ENCODE measurements around the gene RPLP2. TPM values are rescaled to one million over a fixed set of nuclear protein-coding genes. Genes with fewer than 3 reads are reported as not detected.

Gene RPLP2
- total RNA-seq, 1 donor from 2014 or later = 439 TPM

DNA sequence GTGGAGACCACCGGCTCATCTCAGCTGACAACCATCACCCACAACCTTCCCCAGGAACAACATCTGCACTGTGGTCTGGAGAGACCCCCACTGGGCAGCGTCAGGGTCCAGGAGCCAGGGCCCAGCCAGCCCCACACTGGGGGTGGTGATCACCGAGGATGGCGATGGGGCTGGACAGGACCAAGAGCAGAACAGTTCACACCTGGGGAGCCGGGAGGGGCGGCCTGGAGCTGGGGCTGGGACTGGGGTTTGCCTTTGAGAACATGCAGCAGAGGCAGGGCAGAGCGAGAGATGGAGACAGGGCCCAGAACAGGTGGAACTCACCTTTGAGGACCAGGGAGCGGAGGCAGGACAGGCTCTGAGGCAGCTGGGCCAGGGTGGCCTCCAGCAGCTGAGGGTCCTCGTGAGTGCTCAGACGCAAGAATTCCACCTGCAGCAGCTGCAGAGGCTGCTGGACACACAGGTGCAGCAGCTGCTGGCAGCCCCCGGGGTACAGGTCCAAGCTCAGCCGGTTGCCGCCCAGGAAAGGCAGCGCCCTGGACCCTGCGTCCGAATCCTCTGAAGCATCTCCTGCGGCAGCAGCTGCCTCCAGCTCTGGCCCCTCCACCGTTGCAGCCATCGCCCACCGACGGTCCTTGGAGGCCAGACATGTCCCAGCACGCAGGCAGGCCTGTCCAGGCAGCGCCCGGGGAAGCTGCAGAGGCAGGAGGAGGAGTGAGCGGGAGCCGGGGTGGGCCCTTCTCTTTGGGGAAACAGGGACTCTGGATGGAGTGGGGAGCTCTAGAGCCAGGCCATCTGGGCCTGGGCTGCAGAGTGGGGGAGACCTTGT is 5.8 kb upstream of the RPLP2 start:
- peak; percentile 59 for DNase-seq (ENCODE audit: low spot score)

DNA sequence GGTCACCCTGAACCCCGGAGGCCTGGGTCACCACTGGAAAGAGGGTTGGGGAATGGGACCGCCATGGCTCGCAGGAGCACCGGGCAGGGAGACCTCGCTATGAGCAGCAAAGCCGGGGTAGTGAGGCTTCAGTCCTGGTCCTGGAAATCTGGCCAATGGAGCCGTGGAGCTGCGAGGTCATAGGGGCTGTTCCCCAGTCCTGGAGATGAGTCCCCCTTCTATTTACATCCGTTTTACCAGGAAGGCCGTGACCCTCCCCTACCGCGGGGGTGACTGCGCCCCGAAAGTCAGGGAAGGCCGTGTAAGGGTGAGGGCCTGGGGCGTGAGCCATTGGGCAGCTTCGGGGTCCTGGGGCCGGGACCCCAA is 5.2 kb upstream of the RPLP2 start:
- no peak for DNase-seq (ENCODE audit: low spot score)

DNA sequence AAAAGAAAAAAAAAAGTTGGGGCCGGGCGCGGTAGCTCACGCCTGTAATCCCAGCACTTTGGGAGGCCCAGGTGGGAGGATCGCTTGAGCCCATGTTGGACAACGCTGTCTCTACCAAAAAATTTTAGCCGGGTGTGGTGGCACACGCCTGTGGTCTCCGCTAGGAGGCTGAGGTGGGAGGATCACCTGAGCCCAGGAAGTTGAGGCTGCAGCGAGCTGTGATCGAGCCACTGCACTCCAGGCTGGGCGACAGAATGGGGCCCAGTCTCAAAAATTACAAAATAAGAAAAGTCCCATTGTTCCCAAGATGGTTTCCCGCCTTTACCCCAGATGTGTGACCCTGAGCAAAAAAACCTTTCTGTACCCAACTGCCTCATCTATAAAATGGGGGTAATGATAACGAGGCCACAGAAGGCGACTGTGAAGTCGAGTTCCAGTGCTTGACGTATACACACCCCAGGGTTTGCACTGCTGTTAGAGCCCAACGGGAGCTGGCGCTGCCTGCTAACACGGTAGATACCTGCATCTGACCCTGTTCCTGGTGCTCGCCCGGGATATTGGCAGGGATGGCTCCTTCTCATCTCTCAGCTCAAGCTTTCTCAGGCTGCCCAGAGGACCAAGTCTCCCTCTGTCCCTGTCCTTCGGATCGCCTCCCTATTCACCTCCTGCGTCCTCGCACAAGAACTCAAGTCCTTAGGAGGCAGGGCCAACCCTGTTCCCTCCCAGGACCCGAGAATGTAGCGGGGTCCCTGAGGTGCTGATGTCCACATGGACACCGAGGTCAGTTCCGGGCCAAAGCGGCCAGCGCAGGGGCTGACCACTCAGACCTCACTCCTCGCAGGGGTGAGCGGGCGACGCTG is 1.1 kb upstream of the RPLP2 start:
- DNase-seq (ENCODE audit: low spot score) = no peak

DNA sequence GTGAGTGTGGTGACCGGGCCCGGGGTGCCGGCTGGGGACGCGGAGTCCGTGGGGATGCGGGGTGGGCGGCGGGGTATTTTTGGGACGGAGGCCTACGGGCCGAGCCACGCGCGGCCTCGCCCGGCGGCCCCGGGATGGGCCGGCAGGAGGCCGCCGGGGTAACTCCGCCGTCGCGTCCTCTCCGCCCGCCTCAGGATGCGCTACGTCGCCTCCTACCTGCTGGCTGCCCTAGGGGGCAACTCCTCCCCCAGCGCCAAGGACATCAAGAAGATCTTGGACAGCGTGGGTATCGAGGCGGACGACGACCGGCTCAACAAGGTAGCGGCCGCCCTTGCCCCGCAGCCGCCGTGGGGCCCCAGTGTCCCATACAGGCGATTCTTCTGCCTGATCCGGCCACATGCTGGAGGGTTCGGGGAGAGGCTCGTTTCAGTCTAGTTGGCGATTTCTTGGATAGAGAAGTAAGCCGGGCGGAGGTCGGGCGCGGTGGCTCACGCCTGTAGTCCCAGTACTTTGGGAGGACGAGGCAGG is 337 bp downstream of the RPLP2 start:
- DNase-seq (ENCODE audit: low spot score) = no peak

DNA sequence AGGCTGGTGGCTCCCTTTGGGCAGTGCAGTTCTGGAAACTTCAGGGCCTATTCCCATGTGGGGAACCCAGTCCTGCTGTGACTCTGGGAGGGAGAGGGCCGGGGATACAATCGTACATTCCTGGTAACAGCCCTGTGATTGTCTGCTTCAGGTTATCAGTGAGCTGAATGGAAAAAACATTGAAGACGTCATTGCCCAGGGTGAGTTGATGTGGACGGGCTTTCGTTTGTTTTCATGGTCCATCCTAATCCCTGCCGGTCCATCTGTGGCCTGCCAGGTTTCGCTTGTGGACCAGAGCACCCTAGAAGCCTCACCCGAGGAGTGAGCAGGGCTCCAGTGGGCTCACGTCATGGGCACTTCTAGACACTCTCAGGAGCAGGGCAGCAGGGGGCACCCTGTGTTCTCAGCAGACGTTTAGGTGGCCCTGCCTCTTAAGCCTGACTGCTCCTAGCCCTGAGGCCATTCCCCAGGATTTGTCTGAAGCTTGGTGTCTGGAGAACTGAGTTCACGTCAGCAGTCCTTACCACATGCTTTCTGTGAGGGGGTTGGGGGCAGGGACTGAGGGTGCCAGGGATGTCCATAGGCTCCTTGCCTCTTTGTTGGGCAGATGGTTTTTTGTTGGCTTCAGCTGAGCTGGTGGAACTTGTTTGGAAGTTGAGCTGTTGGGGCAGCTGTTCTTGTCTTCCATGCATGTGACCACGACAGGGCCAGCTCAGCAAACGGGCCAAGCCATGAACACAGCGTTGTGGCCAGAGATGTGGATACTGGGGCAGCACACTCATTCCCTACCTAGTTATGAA is 1.9 kb downstream of the RPLP2 start:
- DNase-seq (ENCODE audit: low spot score) = no peak

DNA sequence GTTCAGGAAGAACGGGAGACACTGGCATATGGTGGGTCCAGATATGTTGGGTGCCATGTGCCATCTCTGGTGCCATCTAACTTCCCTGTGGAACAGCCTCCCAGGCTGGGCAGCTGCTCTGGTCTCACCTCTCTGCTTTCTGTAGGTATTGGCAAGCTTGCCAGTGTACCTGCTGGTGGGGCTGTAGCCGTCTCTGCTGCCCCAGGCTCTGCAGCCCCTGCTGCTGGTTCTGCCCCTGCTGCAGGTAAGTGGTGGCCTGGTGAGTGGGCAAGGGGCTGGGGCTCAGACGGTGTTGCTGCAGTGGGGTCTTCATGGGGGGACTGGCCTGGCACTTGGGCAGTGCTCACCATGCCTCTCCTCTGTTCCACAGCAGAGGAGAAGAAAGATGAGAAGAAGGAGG is 2.6 kb downstream of the RPLP2 start:
- DNase-seq (ENCODE audit: low spot score) = no peak

DNA sequence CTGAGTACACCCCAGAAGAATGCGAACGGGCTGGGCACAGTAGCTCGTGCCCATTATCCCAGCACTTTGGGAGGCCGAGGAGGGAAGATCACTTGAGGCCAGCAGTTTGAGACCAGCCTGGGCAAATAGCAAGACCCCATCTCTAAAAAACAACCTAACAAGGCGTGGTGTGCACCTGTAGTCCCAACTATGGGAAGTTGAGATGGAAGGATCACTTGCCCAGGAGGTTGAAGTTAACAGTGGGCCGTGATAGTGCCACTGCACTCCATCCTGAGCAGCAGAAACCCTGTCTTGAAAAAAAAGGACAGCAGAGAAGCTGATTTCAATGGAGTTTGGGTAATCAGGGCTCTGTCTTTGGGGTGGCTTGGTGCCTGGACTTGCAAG is 3.3 kb downstream of the RPLP2 start:
- no peak for DNase-seq (ENCODE audit: low spot score)

DNA sequence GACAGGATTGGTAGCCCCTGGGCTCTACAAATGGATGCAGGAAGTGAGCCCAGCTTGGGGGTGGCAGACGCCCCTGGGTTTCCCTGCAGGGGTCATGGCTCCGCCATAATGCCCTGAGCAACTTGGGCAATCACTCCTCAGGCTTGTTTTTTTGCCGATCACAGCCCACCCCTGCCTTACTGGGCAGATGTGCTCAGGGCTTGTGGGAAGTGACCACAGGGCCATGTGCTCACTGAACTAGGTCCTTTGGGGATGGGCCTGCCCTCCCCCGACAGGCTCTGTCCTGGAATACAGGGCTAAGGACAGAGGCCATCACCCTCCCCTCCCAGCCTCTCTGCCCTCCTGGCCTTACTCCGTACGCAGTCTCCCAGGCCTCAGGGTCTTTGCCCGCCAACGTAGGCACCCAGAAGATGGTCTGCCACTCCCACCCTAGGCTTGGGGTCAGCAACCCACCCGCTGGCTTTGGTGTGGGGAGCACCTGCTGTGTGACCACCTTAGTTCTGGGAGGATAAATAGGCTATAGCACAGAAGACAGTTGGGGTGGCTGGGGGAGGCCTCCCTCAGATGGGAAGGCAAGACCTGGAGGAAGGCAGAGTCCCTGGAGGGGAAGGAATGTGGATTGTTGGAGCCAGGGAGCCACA is 3.8 kb downstream of the RPLP2 start:
- DNase-seq (ENCODE audit: low spot score) = no peak

DNA sequence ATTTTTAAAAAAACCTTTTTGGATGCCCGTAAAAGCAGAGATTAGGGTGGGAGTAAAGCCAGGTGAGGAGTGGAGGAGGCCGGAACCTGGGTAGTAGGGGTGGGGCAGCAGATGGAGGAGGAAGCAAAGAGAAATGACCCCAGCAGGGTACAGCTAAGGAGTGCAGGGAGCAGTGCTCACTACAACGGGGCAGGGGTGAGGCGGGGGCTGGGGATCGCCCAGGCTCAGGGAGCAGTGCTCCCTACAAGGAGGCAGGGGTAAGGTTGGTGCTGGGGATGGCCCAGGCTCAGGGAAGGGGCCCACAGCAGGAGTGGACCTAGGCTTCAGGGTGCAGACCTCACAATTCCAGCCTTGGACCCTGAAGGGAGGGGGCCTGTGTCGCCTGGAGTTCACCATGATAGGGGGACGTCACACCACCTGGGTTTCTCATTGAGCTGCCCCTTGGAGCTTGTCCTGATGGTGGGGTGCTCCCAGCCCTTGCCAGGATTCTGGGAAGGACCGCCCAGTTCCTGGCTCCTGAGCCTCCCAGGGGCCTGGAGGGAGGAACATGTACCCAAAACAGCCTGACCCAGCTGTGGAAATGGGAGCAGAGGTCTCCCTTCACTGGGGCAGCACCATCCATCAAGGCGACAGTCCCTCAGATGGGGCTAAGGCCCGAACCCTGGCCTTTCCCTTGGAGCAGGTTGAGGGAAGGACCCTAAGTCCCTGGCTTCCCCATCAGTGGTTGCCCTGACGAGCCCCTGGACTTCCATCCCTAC is 6.1 kb downstream of the RPLP2 start:
- no peak for DNase-seq (ENCODE audit: low spot score)

DNA sequence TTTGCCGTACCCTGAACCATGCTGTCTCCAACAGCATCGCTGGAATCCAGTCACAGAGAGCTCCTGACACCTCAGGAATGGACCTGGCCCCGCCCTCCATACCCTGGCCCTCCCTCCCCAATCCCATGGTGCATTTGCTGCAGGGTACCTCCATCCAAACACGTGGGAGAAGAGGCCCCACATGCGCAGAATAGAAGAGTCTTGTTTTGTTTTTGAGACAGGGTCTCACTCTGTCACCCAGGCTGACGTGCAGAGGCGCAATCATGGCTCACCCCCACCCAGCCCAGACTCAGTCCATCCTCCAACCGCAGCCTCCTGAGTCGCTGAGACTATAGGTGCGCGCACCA is 6.6 kb downstream of the RPLP2 start:
- no peak for DNase-seq (ENCODE audit: low spot score)

DNA sequence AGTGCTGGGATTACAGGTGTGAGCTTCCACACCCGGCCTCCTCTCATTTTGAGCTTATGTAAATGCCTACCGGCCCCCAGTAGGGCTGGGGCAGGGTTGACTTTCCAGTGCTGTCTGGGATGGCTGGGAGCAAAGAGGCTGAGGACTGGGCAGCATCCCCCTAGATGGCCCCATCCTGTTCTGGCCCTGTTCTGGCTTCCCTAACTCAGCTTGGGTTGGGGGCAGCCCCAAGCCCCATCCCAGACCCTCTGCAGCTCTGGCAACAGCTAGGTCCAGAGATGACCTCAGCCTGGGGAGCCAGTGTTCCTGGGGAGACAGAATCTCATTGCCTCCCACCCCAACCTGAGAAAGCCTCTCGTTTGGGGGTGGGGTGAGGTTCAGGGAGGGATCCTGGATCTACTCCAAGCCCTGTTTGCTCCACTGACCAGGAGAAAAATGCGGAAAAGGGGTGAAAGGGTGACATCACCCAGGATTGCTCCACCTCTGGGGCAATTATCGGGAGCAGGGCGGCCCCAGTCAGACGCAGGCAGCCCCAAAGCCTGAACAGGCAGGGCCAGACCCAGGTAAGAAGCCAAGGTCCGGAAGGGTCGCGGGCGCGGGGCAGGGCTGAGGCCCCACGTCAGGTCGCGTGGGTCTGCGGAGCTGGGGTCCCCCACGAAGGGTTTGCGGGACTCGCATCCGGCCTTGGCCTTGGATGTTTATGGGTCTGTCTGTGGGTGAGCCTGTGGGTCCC is 8.8 kb downstream of the RPLP2 start, which contains the start of gene PNPLA2:
Gene PNPLA2, plus strand, starts transcription at position 519 of the 733 bp plus-strand sequence. CDS start 805 bp downstream, outside the sequence.
- DNase-seq (ENCODE audit: low spot score) = no peak

DNA sequence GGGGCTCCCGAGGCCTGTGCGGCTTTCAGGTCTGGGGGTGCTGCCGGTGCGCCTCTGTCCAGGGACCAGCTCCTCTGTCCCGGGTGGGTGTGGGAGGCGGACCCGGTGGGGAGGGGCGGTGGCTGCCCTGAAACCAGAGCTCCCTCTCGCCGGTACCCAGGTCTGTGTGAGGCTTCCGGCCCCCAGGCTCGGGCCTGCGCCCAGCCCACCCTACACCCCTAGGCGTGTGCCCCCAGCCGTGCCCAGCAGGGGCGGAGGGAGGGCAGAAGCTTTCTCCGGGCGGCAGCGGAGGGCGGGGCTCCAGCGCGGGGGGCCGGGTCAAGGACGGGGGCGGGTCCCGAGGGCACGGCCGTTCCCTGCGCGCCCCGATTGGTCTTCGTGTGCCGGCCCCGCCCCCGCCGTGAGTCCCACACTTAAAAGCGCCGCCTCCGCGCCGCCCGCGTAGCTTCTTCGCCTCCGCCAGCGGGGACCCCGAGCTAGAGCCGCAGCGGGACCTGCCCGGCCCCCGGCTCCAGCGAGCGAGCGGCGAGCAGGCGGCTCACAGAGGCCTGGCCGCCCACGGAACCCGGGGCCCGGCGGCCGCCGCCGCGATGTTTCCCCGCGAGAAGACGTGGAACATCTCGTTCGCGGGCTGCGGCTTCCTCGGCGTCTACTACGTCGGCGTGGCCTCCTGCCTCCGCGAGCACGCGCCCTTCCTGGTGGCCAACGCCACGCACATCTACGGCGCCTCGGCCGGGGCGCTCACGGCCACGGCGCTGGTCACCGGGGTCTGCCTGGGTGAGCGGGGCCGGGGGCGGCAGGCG is 9.6 kb downstream of the RPLP2 start:
- peak; percentile 92 for DNase-seq (ENCODE audit: low spot score)

DNA sequence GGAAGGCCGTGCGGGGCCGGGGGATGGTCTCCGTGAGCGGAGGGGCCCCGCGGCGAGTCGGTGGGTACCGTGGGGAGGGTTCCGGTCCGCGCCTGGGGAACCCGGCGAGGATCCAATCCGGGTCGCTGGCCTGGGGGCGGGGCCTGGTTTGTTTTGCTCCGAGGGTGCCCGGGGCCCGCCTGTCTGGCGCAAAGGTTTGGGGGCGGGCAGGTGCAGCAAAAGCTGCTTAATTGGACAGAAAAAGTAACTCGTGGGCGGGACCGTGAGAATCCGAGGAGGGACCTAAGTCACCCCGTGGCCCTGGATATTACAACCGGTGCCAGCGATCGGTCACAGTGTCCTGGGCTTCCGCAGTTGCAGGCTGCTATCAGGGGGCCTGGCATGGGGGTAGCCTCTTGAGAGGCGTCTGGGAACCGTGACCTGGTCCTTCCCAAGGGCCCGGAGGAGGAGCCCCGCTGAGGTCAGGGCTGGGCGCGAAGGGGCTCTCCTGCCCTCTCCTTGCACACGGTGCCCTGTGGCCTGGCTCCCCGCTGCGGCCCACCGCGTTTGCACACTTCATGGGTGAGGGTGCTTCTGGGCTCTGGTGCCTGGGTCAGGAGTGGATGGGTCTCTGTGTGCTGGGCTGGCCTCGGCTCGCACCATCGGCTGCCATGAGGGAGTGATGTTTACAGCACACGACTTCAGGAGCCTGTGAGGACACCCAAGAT is 10.3 kb downstream of the RPLP2 start:
- DNase-seq (ENCODE audit: low spot score) = peak; percentile 63

DNA sequence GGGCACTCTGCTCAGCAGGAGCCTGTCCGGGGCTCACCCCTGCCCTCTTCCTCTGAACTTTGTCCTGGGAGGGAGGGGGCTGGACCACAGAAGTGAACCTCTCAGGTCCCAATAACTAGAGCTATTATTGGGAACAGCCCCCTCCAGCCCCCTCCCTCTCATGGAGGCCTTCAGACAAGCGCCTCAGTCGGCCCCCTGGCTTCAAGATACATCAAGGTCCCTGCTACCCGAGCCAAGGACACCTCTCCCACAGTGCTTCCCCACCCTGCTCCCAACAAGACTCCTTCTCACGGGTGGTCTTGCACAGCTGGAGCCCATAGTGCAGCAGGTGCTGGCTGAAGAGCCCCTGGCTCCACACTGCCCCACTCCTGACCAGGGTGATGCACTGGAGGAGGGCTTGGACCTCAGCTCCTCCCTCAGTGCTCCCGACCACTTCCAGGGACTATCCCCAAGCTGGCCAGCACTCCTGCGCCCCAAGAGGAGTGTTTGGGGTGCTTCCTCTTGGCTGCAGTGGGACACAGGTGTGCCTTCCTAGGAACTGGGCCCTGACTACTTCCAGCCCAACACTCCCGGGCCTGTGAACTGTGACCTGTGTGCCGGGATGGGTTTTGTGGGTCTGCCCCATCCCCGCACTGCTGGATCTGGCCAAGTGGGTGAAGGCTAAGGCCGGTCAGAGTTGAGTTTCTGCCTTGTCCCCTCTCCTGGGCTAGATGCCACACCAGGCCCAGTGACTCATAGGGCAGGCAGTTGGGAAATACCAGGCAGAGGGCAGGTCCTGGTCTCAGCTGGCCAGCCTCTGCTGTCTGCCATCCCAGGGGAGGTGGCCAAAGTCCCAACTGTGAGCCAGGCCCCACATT is 11.1 kb downstream of the RPLP2 start:
- no peak for DNase-seq (ENCODE audit: low spot score)

DNA sequence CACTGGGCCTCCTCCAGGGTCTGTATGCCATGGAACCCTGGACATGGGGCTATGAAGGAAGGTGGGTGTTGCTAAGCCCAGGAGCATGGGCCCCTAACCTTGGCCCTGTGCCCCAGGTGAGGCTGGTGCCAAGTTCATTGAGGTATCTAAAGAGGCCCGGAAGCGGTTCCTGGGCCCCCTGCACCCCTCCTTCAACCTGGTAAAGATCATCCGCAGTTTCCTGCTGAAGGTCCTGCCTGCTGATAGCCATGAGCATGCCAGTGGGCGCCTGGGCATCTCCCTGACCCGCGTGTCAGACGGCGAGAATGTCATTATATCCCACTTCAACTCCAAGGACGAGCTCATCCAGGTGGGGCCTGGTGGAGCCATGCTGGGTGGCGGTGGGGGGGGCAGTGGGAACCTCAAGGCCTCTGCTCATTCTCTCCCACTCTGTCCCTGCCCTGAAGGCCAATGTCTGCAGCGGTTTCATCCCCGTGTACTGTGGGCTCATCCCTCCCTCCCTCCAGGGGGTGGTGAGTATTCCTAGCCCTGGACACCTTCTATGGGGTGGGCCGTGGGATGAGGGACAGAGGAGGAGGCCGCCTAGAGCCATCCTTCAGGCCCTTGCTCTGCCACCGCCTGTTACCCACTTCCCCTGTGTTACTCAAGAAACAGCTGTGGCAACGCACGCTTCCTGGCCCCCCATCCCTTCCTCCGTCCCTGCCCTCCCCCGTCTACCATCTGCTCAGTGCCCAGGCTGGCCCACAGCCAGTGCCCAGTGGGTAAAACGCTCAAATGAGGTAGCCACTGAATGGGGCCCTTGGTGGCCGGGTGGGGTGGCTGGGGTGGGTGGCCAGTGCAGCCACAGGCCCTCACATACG is 12.0 kb downstream of the RPLP2 start:
- no peak for DNase-seq (ENCODE audit: low spot score)
